Measurements from ENCODE around the gene SAMD7. TPM values are rescaled to one million over a fixed set of nuclear protein-coding genes. Genes with fewer than 3 reads are reported as not detected.

Gene SAMD7
- total RNA-seq, 1 donor from 2014 or later = not detected

DNA sequence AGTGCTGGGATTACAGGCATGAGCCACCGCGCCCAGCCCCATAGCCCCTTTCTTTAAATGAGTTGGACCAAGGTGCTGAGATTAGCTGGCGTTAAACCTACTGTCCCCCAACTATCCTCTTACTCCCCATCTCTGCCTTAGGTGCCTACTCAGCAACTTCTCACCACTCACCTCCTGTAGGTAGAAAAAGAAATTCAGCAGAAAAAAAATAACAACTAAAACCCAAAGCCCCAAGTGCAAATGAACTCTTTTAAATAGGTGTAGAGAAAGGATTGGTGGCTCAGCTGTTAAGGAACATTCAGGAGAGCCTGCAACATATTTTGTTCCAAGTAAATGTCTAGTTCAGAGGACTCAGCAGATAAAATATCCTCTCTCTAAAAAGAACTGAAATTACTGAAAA, 19.5 kb downstream of the SAMD7 start:
- Mint-ChIP-seq H3K9me3 (no peaks in the 10 kb centered on the region), H3K4me1 (no peaks in the 10 kb centered on the region), H3K27me3 (peaks cover 21% of the 10 kb centered on the region), H3K27ac (no peak overlapping the region), H3K36me3 (ENCODE audit: low read depth) (no peaks in the 10 kb centered on the region), H3K4me3 (no peak overlapping the region)
- intact Hi-C loops (cut with micrococcal nuclease) = no loop called here
- DNase-seq = no peak

DNA sequence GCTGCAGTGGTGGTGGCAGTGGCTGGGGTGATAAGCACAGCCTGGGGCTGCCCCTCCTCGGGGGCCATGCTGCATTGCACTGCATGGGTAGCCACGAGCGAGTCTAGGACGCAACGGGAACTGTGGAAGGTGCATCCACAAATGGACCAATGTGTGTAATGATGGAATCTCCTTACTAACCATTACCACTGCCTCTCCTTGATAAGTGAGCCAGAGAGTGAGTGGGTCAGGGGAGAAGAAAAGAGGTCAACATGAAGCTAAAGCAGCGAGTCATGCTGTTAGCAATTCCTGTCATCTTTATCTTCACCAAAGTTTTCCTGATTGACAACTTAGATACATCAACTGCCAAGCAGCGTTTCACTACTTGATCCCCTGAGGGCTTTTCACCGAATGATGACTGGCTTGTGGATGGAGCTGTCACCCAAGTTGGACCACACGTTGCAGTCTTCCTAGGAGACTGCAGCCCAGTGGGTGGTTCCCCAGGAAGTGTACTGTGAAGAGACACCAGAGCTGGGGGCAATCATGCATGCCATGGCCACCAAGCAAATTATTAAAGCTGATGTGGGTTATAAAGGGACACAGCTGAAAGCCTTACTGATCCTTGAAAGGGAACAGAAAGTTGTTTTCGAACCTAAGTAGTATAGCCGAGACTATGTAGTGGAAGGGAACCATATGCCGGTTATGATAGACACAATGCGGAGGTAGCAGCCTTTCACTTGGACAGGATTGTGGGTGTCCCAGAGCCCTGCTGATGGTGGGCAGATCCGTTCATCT, 20.6 kb downstream of the SAMD7 start:
- no peaks in the 10 kb centered on the region for H3K4me1 Mint-ChIP-seq
- H3K9me3 Mint-ChIP-seq = no peaks in the 10 kb centered on the region
- peaks cover 17% of the 10 kb centered on the region for H3K27me3 Mint-ChIP-seq
- intact Hi-C loops (cut with micrococcal nuclease) = no loop called here
- H3K4me3 Mint-ChIP-seq = no peak overlapping the region
- H3K27ac Mint-ChIP-seq = no peak overlapping the region
- no peaks in the 10 kb centered on the region for H3K36me3 Mint-ChIP-seq (ENCODE audit: low read depth)
- DNase-seq = no peak

DNA sequence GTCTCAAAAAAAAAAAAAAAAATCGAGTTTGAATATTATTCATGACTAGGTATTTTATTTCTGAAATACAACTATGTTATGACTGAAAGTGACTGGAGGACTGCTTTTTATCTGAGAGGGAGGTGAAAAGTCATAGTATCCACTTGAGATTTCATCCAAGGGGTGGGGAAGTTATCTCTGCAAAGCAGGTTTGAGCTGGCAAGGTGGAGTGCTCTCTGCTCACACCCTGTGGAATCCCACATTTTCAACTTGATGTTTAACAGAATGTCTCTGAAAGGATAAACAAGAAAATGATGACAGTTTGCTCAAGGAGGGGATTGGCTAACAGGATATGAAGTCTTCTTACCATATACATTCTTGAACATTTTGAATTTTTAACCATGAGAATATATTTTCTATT, 27.9 kb downstream of the SAMD7 start:
- Mint-ChIP-seq H3K27ac (no peak overlapping the region), H3K9me3 (no peaks in the 10 kb centered on the region), H3K4me3 (no peak overlapping the region), H3K27me3 (peaks cover 8% of the 10 kb centered on the region), H3K4me1 (peaks cover 3% of the 10 kb centered on the region), H3K36me3 (ENCODE audit: low read depth) (no peaks in the 10 kb centered on the region)
- intact Hi-C loops (cut with micrococcal nuclease) = no loop called here
- DNase-seq = no peak

DNA sequence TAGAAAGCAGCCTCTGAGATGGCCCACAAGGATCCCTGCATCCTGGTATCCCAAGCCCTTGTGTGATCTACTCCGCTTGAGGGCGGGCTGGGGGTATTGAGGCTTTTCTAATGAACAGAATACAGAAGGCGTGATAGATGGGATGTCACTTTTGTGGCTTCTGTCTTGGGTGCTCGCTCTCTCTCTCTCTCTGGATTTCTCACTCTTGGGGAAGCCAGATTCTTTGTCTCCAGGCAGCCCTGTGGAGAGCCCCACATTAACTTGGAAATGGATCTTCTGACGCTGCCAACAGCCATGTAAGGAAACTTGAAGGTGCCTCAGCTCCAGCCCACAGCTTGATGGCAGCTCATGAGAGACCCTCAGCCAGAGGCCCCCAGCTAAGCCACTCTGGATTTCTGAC, 28.4 kb downstream of the SAMD7 start:
- peaks cover 6% of the 10 kb centered on the region for H3K27me3 Mint-ChIP-seq
- no peaks in the 10 kb centered on the region for H3K36me3 Mint-ChIP-seq (ENCODE audit: low read depth)
- H3K9me3 Mint-ChIP-seq = no peaks in the 10 kb centered on the region
- no peak overlapping the region for H3K4me3 Mint-ChIP-seq
- intact Hi-C loops (cut with micrococcal nuclease) = no loop called here
- DNase-seq = no peak
- peaks cover 3% of the 10 kb centered on the region for H3K4me1 Mint-ChIP-seq
- H3K27ac Mint-ChIP-seq = no peak overlapping the region

- no peak overlapping the region for H3K4me3 Mint-ChIP-seq
- no peak overlapping the region for H3K27ac Mint-ChIP-seq
- DNase-seq = no peak
- no peaks in the 10 kb centered on the region for H3K9me3 Mint-ChIP-seq
- no peaks in the 10 kb centered on the region for H3K36me3 Mint-ChIP-seq (ENCODE audit: low read depth)
- H3K27me3 Mint-ChIP-seq = no peaks in the 10 kb centered on the region
- peaks cover 10% of the 10 kb centered on the region for H3K4me1 Mint-ChIP-seq
- intact Hi-C loops (cut with micrococcal nuclease) = no loop called here
Measured at GRCh38 chr3:169940470-169941181, 29.3 kb downstream of the SAMD7 start.

DNA sequence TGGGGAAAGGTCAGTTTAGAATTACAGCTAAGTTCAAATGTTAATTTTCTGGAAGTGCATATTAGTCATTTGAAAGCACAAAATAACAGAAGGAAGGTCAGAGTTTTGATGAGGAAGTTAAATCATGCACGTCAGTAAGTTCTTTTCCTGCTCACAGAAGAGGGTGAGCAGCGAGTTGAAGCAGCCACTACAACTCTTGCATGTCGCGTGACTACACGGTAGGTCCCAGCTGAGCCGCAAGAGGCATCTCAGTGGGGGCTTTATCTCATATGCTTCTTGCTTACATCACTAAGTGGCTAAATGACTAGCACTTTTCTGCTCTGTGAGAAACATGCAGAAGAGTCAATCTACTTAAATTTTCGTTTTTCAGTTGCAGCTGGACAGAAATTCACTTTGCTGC, 33.9 kb downstream of the SAMD7 start:
- intact Hi-C loops (cut with micrococcal nuclease) = no loop called here
- H3K4me3 Mint-ChIP-seq = peak overlapping the region; percentile 51
- H3K9me3 Mint-ChIP-seq = no peaks in the 10 kb centered on the region
- peak; percentile 74 for DNase-seq
- H3K36me3 Mint-ChIP-seq (ENCODE audit: low read depth) = no peaks in the 10 kb centered on the region
- H3K27me3 Mint-ChIP-seq = no peaks in the 10 kb centered on the region
- peaks cover 10% of the 10 kb centered on the region for H3K4me1 Mint-ChIP-seq
- no peak overlapping the region for H3K27ac Mint-ChIP-seq

DNA sequence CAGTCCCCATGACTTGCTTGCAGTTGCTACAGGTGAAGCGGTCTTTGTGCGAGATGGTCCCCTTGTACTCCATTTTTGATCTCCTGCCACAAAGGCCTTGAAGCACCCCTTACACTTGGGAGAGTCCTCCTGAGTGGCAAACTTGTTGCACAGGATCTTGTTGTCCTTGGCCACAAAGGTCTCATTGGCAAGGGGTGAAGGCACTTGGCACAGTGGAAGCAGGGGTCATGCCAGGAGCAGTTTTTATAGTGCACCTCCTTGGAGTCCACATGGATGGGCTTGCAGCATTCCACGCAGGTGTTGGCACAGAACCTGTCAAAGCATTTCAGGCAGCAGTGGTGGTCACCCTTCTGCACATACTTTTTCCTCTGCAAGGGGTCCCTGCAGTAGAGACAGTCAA, 35.0 kb downstream of the SAMD7 start:
- intact Hi-C loops (cut with micrococcal nuclease) = no loop called here
- H3K4me3 Mint-ChIP-seq = no peak overlapping the region
- no peak overlapping the region for H3K27ac Mint-ChIP-seq
- peaks cover 7% of the 10 kb centered on the region for H3K4me1 Mint-ChIP-seq
- no peak for DNase-seq
- H3K9me3 Mint-ChIP-seq = no peaks in the 10 kb centered on the region
- no peaks in the 10 kb centered on the region for H3K36me3 Mint-ChIP-seq (ENCODE audit: low read depth)
- no peaks in the 10 kb centered on the region for H3K27me3 Mint-ChIP-seq

DNA sequence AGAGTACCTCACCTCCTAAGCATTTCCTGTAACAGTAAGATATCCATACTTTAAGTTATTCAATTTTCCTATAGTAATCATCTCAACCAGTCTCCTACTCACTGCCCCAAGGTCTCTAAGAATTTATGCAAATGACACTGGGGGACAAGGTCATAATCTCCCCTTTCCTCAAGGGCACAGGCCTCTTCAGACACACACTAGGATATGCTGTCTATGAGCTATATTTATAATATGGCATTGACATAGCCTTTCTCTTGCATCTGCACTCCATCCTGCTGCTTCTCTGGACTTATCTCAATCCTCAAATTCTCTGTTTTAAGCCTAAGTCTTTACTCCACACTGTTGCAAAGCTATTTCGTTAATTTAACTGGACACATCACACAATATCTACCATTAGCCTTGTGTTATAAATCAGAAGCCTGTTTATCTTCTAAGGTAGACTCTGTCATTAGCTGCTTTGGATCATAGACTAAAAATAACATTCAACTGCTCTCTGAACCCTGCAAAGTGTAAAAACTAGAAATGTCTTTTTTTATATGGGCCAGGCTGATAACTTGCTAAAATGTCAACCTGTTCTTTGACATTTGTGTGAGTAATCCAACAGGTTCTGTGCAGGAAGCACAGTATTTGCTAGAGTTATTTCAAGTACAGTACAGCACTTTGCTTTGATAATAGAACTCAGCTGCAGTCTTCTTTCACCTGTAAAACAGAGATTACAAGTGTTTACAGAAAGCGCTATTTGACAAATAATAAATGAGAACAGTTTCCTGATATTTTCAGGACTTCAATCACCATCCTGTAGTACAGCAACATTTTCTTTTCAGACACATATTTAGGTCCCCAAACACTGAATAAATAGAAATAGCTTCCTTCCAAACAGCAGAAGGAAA, 37.4 kb downstream of the SAMD7 start:
- Mint-ChIP-seq H3K4me3 (no peak overlapping the region), H3K9me3 (no peaks in the 10 kb centered on the region), H3K36me3 (ENCODE audit: low read depth) (no peaks in the 10 kb centered on the region), H3K27me3 (no peaks in the 10 kb centered on the region), H3K27ac (no peak overlapping the region), H3K4me1 (peaks cover 7% of the 10 kb centered on the region)
- intact Hi-C loops (cut with micrococcal nuclease) = no loop called here
- DNase-seq = no peak

DNA sequence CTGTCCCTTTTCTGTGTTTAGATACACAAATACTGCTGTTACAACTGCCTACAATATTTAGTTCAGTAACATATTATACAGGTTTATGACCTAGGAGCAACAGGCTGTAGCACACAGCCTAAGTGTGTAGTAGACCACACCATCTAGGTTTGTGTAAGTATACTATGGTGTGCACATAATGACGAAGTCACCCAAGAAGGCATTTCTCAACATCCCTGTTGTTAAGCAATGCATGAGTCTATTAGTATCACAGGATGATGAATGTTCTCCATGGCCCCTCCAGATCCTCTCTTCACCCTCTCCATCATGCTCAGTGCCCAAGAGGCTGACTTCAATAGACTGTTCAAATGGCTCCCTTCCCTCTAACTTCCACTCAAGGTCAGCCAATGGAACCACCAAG, 40.7 kb downstream of the SAMD7 start:
- Mint-ChIP-seq H3K36me3 (ENCODE audit: low read depth) (no peaks in the 10 kb centered on the region), H3K4me3 (no peak overlapping the region), H3K4me1 (peaks cover 2% of the 10 kb centered on the region), H3K9me3 (no peaks in the 10 kb centered on the region), H3K27ac (no peak overlapping the region), H3K27me3 (no peaks in the 10 kb centered on the region)
- intact Hi-C loops (cut with micrococcal nuclease) = no loop called here
- no peak for DNase-seq

DNA sequence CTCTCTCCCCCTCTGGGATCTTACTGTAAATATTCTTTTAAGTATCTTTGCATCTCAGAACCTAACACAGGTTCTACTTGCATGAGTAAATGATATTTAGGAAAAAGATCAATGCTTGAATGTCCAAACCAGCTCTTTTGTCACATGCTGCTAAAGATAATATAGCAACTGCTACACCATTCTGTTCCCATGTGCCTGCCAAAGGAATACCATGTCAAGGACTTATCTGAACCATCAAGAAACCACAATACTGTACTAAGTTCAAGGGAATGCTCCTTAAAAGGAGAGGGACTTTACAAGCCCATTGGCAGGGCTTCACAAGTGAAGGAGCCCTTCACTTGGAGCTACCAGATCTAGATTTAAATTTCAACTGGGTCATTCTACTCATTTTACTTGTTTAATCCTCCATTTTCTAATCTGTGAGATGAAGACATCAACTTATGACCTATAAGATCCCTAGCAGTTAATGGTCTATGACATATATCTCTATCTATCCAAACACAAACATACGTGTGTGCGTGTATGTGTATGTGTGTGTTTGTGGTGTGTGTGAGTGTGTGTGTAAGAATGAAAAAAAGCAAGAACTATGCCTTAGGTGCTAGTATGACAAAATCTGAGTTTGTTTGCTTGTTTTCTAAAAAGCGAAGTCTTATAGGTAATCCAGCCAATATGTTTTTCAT, 42.2 kb downstream of the SAMD7 start:
- H3K27ac Mint-ChIP-seq = no peak overlapping the region
- no peaks in the 10 kb centered on the region for H3K27me3 Mint-ChIP-seq
- no peak overlapping the region for H3K4me3 Mint-ChIP-seq
- intact Hi-C loops (cut with micrococcal nuclease) = no loop called here
- no peaks in the 10 kb centered on the region for H3K9me3 Mint-ChIP-seq
- no peaks in the 10 kb centered on the region for H3K36me3 Mint-ChIP-seq (ENCODE audit: low read depth)
- H3K4me1 Mint-ChIP-seq = peaks cover 2% of the 10 kb centered on the region
- no peak for DNase-seq

DNA sequence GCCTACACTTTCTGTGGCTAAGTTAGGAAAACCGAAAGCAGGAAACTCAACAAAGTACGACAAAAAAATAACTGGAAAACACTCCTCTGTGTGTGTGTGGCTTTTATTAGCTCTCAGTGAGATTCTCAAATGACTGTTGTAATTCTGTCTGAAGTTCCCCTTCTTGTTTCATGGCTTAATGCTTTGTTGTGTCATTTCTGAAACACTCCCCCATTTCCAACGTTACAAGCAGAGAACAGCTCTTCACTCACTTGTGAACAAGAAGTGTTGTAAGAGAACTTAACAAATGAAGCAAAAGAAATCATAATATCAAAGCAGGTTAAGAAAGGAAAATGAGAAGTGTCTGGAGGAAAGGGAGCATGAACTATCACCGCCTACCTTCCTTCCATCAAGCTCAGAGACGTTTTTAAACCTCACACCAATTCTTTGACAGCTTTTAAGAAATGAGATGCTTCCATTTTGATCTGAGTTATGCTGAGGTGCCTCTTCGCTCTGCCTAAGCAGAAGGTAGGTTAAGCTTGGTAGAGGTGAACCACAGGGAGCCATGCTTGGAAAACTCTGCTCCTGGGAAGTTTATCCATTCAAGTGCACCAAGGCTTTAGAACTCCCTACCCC, 42.9 kb downstream of the SAMD7 start:
- no peaks in the 10 kb centered on the region for H3K9me3 Mint-ChIP-seq
- H3K27me3 Mint-ChIP-seq = peaks cover 3% of the 10 kb centered on the region
- no peak for DNase-seq
- peaks cover 2% of the 10 kb centered on the region for H3K4me1 Mint-ChIP-seq
- intact Hi-C loops (cut with micrococcal nuclease) = no loop called here
- H3K4me3 Mint-ChIP-seq = no peak overlapping the region
- H3K27ac Mint-ChIP-seq = no peak overlapping the region
- H3K36me3 Mint-ChIP-seq (ENCODE audit: low read depth) = no peaks in the 10 kb centered on the region

GRCh38 chr3:169955406-169955805, 44.0 kb downstream of the SAMD7 start:
- no peak overlapping the region for H3K4me3 Mint-ChIP-seq
- H3K4me1 Mint-ChIP-seq = peaks cover 2% of the 10 kb centered on the region
- no peak for DNase-seq
- no peak overlapping the region for H3K27ac Mint-ChIP-seq
- no peaks in the 10 kb centered on the region for H3K36me3 Mint-ChIP-seq (ENCODE audit: low read depth)
- H3K9me3 Mint-ChIP-seq = no peaks in the 10 kb centered on the region
- H3K27me3 Mint-ChIP-seq = peaks cover 5% of the 10 kb centered on the region
- intact Hi-C loops (cut with micrococcal nuclease) = no loop called here

GRCh38 chr3:169964176-169964575, 52.8 kb downstream of the SAMD7 start:
- peaks cover 4% of the 10 kb centered on the region for H3K36me3 Mint-ChIP-seq (ENCODE audit: low read depth)

More at GRCh38 chr3:169964176-169964575, 52.8 kb downstream of the SAMD7 start:
- H3K4me3 Mint-ChIP-seq = no peak overlapping the region
- intact Hi-C loops (cut with micrococcal nuclease) = loop anchor here (10.0 kb wide), 1 partner anchor 901 kb away; no protein-coding TSS in a partner anchor
- peaks cover 8% of the 10 kb centered on the region for H3K27me3 Mint-ChIP-seq
- peaks cover 6% of the 10 kb centered on the region for H3K9me3 Mint-ChIP-seq
- H3K4me1 Mint-ChIP-seq = peaks cover 25% of the 10 kb centered on the region
- no peak for DNase-seq
- no peak overlapping the region for H3K27ac Mint-ChIP-seq

All from activated CD4-positive, alpha-beta T cell treated with anti-CD3 and anti-CD28 coated beads, Interleukin-2, amount 10 ng/mL, durations not matched to agents 24 days and 14 days (primary cell).